Erythroblast (primary cell): Measurements from ENCODE around the gene EFHC2.

Experiments
- GATA1 ChIP-seq: IDR thresholded peaks from 2 replicates; pipeline ENCODE4 v1.6.1; 2011; ENCODE audit warnings: low read depth, mild to moderate bottlenecking, control low read depth, low read length, moderate library complexity
- POLR2A ChIP-seq: IDR thresholded peaks from 2 replicates; pipeline ENCODE4 v1.6.1; 2011; ENCODE audit warnings: mild to moderate bottlenecking, low read length

DNA sequence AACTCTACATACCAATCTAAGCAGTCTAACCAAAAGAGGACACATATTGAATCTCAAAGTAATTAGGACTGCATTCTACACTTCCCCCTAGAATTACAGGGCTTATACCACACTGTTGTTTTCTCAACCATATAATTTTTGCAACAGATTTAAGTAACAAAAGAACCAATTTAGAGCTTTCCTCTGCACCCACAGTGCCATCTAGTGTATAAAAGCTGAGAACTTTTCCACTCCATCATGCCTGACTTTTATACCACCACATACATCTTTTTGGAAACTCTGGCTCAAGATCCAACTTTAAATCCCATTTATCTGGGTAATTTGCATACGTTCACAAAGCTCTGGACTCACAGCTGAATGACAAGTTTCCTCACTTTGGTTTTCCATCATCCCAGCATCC is 99.5 kb downstream of the EFHC2 start:
- no peak for TF ChIP-seq POLR2A
- no peak for TF ChIP-seq GATA1
